LNCAP (cell line): ENCODE results near the gene RRP1B.

Source experiments
- CTCF ChIP-seq: fragments of 450-650 bp; IDR thresholded peaks from 2 replicates; pipeline ENCODE4 v1.5.1; 2017; ENCODE audit warnings: mild to moderate bottlenecking

RRP1B gene

GRCh38 chr21:43721206-43721605 is 61.8 kb downstream of the RRP1B start:
- no peak for TF ChIP-seq CTCF

- no peak for TF ChIP-seq CTCF
Observed at GRCh38 chr21:43721939-43722338, 62.6 kb downstream of the RRP1B start.

DNA sequence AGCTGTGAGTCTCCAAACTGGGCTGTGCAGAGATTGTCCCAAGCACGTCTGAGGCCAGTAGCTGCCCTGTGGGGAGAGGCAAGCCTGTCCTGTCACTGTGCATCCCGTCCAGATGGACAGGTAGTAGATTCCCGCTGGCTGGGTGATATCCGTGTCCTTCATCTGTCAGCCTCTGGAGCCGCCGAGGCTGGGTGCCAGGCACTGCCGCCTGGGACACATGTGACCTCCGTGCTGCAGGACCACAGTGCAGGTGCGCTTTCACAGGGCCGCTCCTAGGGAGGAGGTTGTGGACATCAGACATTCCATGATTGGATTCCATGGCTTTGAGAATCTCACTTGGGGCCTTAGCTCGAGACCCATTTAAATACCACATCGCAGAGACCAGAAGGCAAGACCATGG is 64.3 kb downstream of the RRP1B start:
- no peak for TF ChIP-seq CTCF

GRCh38 chr21:43726686-43727518 is 67.5 kb downstream of the RRP1B start:
- TF ChIP-seq CTCF = no peak

DNA sequence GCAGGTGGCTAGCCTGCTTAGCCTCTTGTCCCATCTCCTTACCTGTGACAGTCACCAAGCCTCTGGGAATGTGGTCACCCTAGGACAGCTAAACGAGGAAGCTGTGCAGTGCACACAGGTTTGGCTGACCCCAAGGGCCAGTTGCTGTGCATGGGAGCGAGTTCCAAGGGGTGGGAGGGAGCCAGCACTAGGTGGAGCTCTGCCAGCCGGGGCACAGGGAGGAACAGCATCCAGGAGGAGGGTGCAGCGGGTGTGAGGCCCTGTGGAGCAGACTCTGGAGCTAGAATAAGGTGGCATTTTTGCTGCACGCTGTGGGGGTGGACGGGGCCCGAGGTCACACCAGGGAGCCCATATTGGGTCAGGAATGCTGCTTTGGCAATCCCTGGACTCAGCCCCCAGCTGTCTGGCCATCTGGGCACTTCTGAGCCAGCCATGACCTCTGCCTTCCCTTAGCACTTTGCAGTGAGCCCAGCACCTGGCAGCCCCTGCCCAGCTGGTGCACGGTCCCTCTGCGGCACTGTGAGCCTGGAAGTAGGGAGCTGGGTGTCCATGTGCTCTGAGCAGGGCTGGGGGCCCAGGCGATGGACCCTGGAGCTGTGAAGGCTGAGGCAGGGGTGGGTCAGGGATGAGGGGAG is 68.3 kb downstream of the RRP1B start:
- TF ChIP-seq CTCF = no peak

DNA sequence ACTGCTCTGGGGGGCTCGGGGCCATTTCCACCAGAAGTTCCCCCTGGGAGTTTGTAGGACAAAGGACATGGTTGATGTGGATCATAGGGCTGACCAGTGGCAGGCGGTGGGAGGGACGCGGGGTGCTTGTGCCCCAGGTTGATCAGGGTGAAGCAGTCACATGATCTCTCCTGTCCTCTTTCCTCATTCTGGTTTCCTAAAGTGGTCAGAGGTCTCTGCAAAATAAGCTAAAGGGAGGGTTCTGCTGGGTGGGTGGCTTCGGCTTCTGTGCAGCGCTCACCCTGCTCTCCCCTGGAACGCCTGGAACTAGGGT is 68.8 kb downstream of the RRP1B start:
- no peak for TF ChIP-seq CTCF

DNA sequence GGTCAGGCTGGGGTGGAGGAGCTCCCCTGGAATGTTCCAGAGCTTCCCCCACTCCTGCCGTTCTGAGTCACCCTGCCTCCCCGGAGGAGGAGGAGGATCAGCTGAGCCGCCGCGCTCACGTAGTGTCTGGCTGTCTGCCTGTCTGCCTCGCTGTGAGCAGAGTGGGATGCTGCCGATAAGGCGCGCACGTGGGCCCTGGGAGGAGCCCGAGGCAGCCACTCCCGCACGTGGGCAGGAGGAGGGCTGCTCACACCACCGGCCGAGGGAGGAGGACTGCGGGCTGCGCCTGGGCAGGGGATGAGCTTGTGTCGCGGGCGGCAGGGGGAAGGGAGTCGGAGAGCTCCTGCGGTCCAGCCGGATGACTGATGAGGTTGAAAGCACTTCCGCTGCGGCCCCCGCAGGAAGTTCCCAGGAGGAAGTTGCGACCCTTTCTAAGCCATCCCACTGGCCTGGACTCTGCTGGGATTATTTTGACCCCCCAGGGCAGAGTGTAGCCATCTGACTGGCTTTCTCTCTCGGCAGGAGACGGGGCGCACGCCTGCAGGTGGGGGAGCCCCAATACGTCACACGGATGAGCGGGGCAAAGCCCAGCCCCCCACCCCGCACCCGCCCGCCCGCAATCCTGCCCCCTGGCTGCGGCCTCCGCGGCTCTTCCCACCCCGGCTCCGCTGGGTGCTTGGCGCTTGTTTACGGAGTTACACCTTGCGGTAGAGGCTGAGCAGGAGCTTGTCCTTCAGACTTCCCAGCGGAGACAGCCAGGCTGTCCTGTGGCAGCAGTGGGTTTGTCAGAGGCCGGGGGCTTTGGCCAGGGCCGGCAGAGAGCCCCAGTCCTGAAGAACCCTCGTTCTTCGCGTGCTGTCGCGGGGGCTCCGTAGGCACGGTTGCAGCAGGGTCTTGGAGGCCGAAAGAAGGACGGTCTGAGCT is 69.4 kb downstream of the RRP1B start:
- TF ChIP-seq CTCF = no peak
